T-helper 17 cell (primary cell): ENCODE results near the gene C12orf57. TPM values are rescaled to one million over a fixed set of nuclear protein-coding genes. Genes with fewer than 3 reads are reported as not detected.

ENCODE experiments used
- ATAC-seq: fragments of 150-1000 bp; cut with Tn5 transposase; 2 replicates; pipeline ENCODE4 v1.10.0; 2021; ENCODE audit warnings: mild to moderate bottlenecking, moderate library complexity
- DNase-seq, 3 donors: peaks; one replicate each; pipeline versions ENCODE4 v3.0.0 to v3.0.0-alpha.2; 2020 to 2021
- H3K9me3 ChIP-seq: one replicate; pipeline ENCODE4 v1.7.0; 2013; ENCODE audit warnings: low read length, mild to moderate bottlenecking; ENCODE audit not compliant: control insufficient read depth, poor library complexity, severe bottlenecking
- H3K27ac Mint-ChIP-seq: one replicate; pipeline ENCODE4 v1.8.0; 2022; ENCODE audit warnings: mild to moderate bottlenecking, moderate library complexity, mixed read lengths
- H3K27me3 Mint-ChIP-seq: one replicate; pipeline ENCODE4 v1.8.0; 2022; ENCODE audit warnings: mixed read lengths
- H3K36me3 Mint-ChIP-seq: one replicate; pipeline ENCODE4 v1.8.0; 2022; ENCODE audit warnings: low read depth, mixed read lengths
- H3K4me1 Mint-ChIP-seq: one replicate; pipeline ENCODE4 v1.8.0; 2022; ENCODE audit warnings: mild to moderate bottlenecking, mixed read lengths
- H3K4me3 Mint-ChIP-seq: one replicate; pipeline ENCODE4 v1.8.0; 2022; ENCODE audit warnings: mild to moderate bottlenecking, moderate library complexity, mixed read lengths
- total RNA-seq, 4 donors: library from RNA in 2 of 4; stranded (reverse) in 2 of 4; gene quantifications; one replicate each; pipeline ENCODE4 v1.2.3 and lab custom pipeline; 2022 to 2026

The C12orf57 gene
- total RNA-seq, 2 donors from 2014 or later: 192 to 226 TPM

DNA sequence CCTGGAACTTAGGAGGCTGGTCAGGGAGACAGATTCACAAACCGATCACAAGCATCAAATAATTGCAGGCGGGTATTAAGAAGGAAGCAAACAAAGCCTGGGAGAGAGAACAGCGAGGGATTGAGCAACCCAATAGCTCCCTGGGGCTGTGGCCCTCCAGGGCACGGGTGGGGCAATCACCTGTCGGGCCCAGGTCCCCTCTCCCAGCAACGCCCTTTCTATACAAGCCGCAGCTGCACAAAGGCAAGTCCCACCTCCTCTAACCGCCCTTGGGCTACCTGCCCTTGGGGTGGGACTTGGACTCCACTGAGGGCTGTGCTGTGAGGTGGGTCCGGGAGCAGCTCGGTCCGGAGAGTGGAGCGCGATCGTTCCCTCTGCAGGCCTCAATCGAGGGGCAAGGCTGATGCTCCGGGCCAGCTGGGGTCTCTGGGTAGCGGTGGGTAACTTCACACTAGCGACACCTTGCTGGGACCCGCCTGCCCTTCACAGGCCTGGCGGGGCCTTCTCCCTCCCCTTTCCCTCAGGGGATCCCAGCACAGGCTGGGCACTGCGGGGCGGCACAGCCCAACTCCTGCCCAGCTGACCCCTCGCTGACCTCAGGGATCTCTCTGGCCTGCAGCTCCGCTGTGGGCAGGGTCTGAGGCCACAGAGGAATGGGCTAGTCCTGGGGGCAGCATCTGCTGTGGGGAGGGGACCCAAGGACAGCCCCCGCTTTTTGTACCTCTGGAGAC, 18.6 kb downstream of the C12orf57 start:
- no peaks in the 10 kb centered on the region for H3K27me3 Mint-ChIP-seq
- peaks cover 6% of the 10 kb centered on the region for H3K36me3 Mint-ChIP-seq
- no peaks in the 10 kb centered on the region for H3K9me3 ChIP-seq
- H3K4me1 Mint-ChIP-seq: peaks cover 48% of the 10 kb centered on the region
- peak overlapping the region; percentile 98 for H3K27ac Mint-ChIP-seq
- ATAC-seq: no peak
- peak overlapping the region; percentile 91 for H3K4me3 Mint-ChIP-seq
- DNase-seq: no peak

DNA sequence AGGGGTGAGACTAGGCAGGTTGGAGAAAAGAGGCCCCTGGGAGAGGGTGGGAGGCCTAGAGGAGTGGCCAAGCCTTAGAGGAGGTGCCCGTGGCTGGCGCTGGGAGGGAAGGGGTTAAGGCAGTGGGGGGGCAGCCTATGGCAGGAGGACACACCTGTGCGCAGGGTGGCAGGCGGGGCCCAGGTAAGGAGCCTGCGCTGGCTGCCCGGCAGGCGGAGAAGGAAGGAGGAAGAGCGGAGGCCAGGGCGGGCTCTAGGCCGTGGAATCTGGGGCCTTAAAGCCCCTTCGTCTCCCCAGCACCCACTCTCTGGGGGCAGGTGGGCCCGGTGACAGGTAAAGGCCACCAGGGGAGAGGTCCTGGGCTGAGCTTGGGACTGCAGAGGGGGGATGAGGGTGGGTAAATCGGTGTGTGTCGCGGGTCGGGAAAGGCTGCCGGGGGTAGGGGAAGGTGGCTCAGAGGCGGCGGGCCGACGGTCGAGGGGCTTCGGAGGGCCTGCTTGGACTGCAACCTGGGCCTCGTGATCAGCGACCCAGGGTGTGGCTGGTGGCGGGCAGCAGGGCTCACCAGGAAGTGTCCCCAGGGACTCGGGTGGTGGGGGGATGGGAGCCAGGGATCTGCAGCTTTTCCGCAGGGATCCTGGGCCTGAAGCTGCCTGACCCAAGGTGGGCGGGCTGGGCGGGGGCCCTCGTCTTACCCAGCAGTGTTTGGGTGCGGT, 19.4 kb downstream of the C12orf57 start:
- Mint-ChIP-seq H3K27me3 (no peaks in the 10 kb centered on the region), H3K36me3 (peaks cover 6% of the 10 kb centered on the region), H3K4me1 (peaks cover 44% of the 10 kb centered on the region), H3K4me3 (peak overlapping the region; percentile 28), H3K27ac (peak overlapping the region; percentile 98)
- no peaks in the 10 kb centered on the region for H3K9me3 ChIP-seq
- ATAC-seq: no peak
- DNase-seq: no peak

DNA sequence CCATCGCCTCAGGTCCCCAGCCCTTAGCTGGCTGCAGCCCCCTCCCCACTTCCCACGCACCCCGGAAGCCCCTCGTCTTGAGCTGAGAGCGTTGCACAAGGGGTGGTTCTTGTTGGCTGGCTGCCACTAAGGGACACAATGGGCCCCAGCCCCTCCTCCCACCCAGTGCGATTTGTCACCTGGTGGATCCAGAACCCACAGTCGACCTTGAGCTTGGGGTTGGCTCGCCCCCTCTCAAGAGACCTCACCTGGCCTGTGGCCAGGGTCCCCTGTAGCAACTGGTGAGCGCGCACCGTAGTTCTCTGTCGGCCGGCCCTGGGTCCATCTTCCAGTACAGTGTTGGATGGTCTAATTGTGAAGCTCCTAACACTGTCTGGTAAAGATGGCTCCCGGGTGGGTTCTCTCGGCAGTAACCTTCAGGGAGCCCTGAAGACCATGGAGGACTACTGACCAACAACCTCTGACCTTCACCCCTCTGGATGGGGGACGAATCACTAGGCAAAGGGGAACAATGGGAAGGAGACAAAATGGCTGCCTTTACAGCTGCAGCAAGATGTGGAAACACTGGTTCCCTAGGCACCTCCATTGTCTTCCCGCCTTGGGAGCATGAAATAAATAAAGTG, 20.1 kb downstream of the C12orf57 start:
- Mint-ChIP-seq H3K4me1 (peaks cover 40% of the 10 kb centered on the region), H3K27me3 (no peaks in the 10 kb centered on the region), H3K27ac (peak overlapping the region; percentile 89), H3K4me3 (no peak overlapping the region), H3K36me3 (peaks cover 2% of the 10 kb centered on the region)
- no peak for ATAC-seq
- no peak for DNase-seq
- H3K9me3 ChIP-seq: no peaks in the 10 kb centered on the region

DNA sequence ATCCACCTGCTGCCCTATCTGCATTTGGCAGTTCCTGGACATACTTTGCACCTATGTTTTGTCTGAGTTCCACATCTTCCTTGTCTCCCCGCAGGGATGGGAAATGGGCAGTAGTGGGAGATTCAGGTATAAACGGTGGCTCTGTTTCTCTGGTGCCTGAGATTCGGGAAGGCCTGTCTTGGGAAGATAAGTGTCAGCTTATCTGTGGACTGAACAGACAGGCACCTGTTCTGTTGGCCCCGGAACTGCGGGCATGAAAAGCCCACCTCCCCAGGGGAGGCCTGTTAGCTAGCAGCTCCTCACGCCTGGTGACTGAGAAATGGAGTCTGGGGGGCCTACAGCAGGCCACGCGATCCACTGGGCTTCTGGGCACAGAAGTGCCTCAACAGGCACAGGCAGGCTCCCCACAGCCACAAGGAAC, 20.8 kb downstream of the C12orf57 start:
- DNase-seq (no peak), ATAC-seq (no peak)
- Mint-ChIP-seq H3K4me1 (peaks cover 39% of the 10 kb centered on the region), H3K27ac (peak overlapping the region; percentile 89), H3K4me3 (no peak overlapping the region), H3K27me3 (no peaks in the 10 kb centered on the region), H3K36me3 (peaks cover 2% of the 10 kb centered on the region)
- no peaks in the 10 kb centered on the region for H3K9me3 ChIP-seq

DNA sequence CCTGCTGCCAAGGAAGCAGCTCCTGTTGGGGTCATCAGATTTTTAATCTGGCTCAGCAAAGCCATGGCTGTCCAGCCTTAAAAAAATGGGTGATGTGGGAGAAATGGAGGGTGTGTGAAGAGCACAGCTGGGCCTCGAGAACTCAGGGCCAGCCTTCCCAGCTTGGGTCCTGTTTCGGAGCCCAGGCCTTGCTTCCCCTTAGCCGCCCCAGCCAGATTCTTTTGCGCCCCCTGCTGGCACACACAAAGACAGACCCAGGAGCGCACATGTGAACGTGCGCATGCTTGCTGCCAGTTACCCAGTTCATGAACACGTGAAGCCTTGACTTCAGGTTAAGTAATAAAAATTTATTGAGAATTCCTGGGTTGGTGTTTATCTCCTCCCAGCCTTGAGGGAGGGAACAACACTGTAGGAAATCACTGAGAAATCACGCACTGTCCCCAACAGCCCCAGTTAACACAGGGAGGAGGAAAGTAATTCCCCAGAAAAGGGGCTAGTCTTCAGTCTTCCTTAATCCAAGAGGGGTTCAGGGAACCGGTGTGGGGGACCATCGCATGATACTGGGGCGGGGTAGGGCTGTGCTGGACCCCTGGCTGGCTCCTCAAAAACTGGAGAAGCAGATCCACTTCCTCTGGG, 21.3 kb downstream of the C12orf57 start:
- H3K9me3 ChIP-seq: no peaks in the 10 kb centered on the region
- peaks cover 37% of the 10 kb centered on the region for H3K4me1 Mint-ChIP-seq
- H3K27me3 Mint-ChIP-seq: no peaks in the 10 kb centered on the region
- H3K4me3 Mint-ChIP-seq: no peak overlapping the region
- H3K36me3 Mint-ChIP-seq: peaks cover 2% of the 10 kb centered on the region
- peak; percentile 50 for ATAC-seq
- peak overlapping the region; percentile 89 for H3K27ac Mint-ChIP-seq
- DNase-seq: peak; percentile 73 to 84 (median 78)

DNA sequence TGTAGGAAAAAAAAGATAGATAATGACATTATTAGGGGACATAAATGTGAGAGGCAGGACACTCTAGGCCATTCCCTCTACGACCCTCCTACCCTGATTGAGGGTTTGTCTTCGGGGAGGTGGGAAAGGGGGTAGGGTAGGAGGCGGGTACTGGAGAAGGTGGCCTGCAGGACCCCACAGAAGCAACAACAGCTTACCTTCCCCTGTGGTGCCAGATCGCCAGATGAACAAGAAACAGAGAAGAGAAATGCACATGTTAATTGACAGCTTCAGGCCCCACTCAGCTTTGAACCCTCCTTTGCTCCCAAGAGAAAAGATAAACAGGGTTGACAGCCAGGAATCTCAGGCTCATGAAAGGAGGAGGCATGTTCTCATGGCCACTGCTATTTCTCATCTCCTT, 21.9 kb downstream of the C12orf57 start:
- peak overlapping the region; percentile 89 for H3K27ac Mint-ChIP-seq
- H3K4me1 Mint-ChIP-seq: peaks cover 32% of the 10 kb centered on the region
- DNase-seq (no peak), ATAC-seq (no peak)
- no peak overlapping the region for H3K4me3 Mint-ChIP-seq
- H3K9me3 ChIP-seq: no peaks in the 10 kb centered on the region
- H3K36me3 Mint-ChIP-seq: peaks cover 2% of the 10 kb centered on the region
- no peaks in the 10 kb centered on the region for H3K27me3 Mint-ChIP-seq

DNA sequence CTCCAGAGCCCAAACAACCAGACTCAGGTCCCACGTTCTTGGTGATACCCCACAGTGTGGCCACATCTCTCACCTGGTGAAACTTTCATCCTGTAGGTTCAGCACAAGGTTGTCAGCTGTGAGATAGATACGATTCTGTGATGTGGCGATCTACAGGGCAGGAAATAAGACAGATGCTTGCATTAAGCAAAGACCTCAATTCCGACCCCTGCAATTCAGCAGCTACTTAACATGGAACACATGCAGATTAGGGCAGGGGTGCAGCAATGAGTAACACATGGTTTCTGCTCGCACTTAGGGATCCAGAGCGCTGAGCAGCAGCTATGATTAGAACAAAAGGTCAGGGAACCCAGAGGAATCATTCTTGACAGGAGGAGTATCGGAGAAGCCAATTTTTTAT, 22.5 kb downstream of the C12orf57 start:
- no peak for DNase-seq
- ATAC-seq: no peak
- Mint-ChIP-seq H3K27me3 (no peaks in the 10 kb centered on the region), H3K27ac (peak overlapping the region; percentile 89), H3K4me1 (peaks cover 30% of the 10 kb centered on the region), H3K36me3 (peaks cover 2% of the 10 kb centered on the region), H3K4me3 (no peak overlapping the region)
- no peaks in the 10 kb centered on the region for H3K9me3 ChIP-seq

DNA sequence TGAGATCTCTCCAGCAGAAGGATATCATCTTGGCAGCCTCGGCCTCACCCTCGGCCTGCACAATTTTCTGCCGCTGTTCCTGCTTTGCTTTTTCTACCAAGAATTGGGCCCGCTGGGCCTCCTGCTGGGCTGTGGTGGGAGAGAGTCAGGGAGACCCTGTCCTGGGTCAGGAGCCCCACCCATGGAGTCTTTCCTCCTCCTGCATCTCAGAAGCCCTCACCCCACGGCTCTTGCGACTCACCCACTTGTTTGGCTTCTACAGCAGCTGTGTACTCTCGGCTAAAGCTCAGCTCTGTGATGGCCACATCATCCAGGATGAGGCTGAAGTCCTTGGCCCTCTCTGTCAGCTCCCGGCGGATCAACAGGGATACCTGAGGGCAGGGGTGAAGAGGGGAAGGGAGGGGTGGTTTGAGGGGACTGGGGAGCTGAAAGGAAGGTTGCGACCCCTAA, 23.9 kb downstream of the C12orf57 start:
- H3K4me3 Mint-ChIP-seq: no peak overlapping the region
- H3K36me3 Mint-ChIP-seq: peaks cover 2% of the 10 kb centered on the region
- DNase-seq: no peak
- no peak for ATAC-seq
- H3K27me3 Mint-ChIP-seq: no peaks in the 10 kb centered on the region
- no peaks in the 10 kb centered on the region for H3K9me3 ChIP-seq
- H3K4me1 Mint-ChIP-seq: peaks cover 31% of the 10 kb centered on the region
- H3K27ac Mint-ChIP-seq: peak overlapping the region; percentile 99

DNA sequence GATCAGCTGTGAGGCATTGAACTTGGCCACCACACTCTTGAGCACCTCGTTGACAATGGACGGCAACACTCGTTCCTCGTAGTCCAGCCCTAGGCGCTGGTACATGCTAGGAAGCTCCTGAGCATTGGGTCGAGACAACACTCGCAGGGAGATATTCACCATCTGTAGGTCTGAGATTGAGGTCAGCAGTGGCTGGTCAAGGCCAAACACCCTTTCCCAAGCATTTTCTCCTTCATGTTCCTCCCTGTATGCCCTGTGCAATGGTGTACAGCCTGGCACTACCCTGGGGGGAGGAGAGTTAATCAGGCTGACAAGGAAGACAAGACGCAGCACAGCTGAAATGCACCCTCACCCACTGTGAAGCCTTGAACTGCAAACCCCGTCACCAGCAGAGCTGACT, 24.6 kb downstream of the C12orf57 start:
- H3K27me3 Mint-ChIP-seq: no peaks in the 10 kb centered on the region
- peaks cover 2% of the 10 kb centered on the region for H3K36me3 Mint-ChIP-seq
- DNase-seq (no peak), ATAC-seq (no peak)
- no peaks in the 10 kb centered on the region for H3K9me3 ChIP-seq
- H3K27ac Mint-ChIP-seq: peak overlapping the region; percentile 99
- peak overlapping the region; percentile 100 for H3K4me3 Mint-ChIP-seq
- peaks cover 35% of the 10 kb centered on the region for H3K4me1 Mint-ChIP-seq

DNA sequence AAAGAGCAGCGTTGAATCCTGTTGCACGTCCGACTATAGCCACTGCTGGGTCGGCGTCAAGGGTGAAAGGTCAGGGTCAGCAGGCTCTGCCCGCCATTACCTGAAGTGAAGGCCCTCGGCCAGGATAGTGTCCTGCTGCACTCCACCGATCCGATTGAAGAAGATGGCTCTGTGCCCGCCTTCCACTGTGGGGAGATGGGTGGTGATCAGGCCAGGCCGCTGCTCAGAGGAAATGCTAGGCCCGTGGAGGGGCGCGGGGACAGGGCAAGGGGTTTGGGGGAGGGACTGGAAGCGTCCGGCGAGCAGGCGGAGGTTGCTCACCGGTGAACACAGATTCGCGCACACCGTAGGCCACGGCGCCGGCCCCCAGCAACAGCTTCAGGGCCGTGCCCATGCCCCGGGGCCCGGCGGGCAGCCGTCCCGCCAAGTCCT, 26.3 kb downstream of the C12orf57 start:
- Mint-ChIP-seq H3K27ac (peak overlapping the region; percentile 99), H3K4me3 (peak overlapping the region; percentile 100), H3K27me3 (no peaks in the 10 kb centered on the region), H3K36me3 (peaks cover 2% of the 10 kb centered on the region), H3K4me1 (peaks cover 33% of the 10 kb centered on the region)
- DNase-seq (no peak), ATAC-seq (peak; percentile 3)
- no peaks in the 10 kb centered on the region for H3K9me3 ChIP-seq

DNA sequence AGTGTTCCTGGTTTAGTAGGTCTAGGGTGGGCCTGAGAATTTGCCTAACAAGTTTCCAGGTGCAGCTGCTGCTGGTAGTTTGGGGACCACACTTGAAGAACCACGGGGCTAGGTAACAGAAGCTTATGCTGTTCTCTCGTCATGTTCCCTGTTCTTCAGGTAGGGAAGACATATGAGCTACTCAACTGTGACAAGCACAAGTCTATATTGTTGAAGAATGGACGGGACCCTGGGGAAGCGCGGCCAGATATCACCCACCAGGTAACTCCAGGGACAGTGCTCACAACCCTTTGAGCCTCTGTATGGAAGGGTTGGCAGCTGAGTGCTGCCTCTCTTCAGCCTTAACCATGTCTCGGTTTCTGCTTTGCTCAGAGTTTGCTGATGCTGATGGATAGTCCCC, 30.4 kb downstream of the C12orf57 start:
- H3K36me3 Mint-ChIP-seq: peaks cover 2% of the 10 kb centered on the region
- H3K9me3 ChIP-seq: no peaks in the 10 kb centered on the region
- DNase-seq (no peak), ATAC-seq (no peak)
- H3K4me3 Mint-ChIP-seq: no peak overlapping the region
- H3K27me3 Mint-ChIP-seq: no peaks in the 10 kb centered on the region
- H3K27ac Mint-ChIP-seq: peak overlapping the region; percentile 99
- H3K4me1 Mint-ChIP-seq: peaks cover 33% of the 10 kb centered on the region

DNA sequence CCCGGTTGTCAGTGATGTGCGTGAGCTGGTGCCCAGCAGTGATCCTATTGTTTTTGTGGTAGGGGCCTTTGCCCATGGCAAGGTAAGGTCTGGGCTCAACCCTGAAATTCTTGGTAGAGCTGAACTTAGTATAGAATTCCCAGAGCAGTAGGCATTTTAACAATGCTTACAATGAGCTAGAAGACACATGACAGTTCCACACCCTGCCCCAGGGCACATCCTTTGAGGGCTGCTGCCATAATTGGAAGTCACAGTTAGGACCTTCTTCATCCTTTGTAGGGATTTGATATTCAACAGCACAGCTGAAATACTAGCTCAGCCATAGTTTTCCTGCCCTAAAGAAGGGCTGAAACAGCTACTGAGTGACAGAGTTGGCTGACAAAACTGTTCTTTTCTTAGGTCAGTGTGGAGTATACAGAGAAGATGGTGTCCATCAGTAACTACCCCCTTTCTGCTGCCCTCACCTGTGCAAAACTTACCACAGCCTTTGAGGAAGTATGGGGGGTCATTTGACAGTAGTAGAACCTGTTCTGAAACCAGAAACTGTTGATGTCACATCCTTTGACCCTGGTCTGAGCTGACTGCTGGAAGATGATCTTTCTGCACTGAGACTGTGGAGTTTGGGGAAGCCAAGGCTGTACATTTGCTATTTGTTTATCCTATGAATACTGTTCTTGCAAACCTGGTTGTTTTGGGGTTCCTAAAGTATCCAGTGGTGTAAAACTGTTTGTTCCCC, 31.6 kb downstream of the C12orf57 start:
- no peaks in the 10 kb centered on the region for H3K27me3 Mint-ChIP-seq
- peak overlapping the region; percentile 60 for H3K27ac Mint-ChIP-seq
- H3K9me3 ChIP-seq: no peaks in the 10 kb centered on the region
- no peak overlapping the region for H3K4me3 Mint-ChIP-seq
- peaks cover 30% of the 10 kb centered on the region for H3K4me1 Mint-ChIP-seq
- ATAC-seq: no peak
- no peak for DNase-seq
- peaks cover 2% of the 10 kb centered on the region for H3K36me3 Mint-ChIP-seq
